Large intestine (tissue), 3 donors: ENCODE results near the gene ASAP3. TPM values are rescaled to one million over a fixed set of nuclear protein-coding genes. Genes with fewer than 3 reads are reported as not detected.

Experiments
- DNase-seq, 2 donors: peaks; one replicate each; pipeline versions ENCODE4 v3.0.0 to v3.0.0-alpha.2; 2013
- H3K27ac ChIP-seq: one replicate; pipeline ENCODE4 v1.5.1; 2013; ENCODE audit warnings: low read length
- H3K27me3 ChIP-seq: 2 replicates; pipeline ENCODE4 v1.6.1; 2013; ENCODE audit warnings: low read length; ENCODE audit not compliant: control insufficient read depth, insufficient read depth
- H3K36me3 ChIP-seq: 2 replicates; pipeline ENCODE4 v1.6.1; 2013; ENCODE audit warnings: low read length; ENCODE audit not compliant: control insufficient read depth, insufficient read depth
- H3K4me1 ChIP-seq: one replicate; pipeline ENCODE4 v1.6.1; 2013; ENCODE audit warnings: low read length; ENCODE audit not compliant: control insufficient read depth, insufficient read depth
- H3K4me3 ChIP-seq: one replicate; pipeline ENCODE4 v1.5.1; 2013; ENCODE audit warnings: low read length
- H3K9me3 ChIP-seq: one replicate; pipeline ENCODE4 v1.6.1; 2013; ENCODE audit warnings: mild to moderate bottlenecking, low read depth, low read length, moderate library complexity; ENCODE audit not compliant: control insufficient read depth
- WGBS: methylation state at CpG from one replicate; pipeline ENCODE4 v1.1.5; 2013; ENCODE audit warnings: low lambda C conversion rate; ENCODE audit not compliant: insufficient coverage; 5-methylcytosine and 5-hydroxymethylcytosine counted together
- polyA plus RNA-seq: library from polyadenylated mRNA; unstranded; fragments of 120-200 nt; gene quantifications from one replicate; pipeline ENCODE4 v1.2.1, GENCODE V29; 2013

ASAP3 gene
- polyA plus RNA-seq, 1 donor: 14.0 TPM

GRCh38 chr1:23396380-23396779 is 87.6 kb downstream of the ASAP3 start:
- Histone ChIP-seq H3K36me3 (peaks cover 9% of the 10 kb centered on the region), H3K9me3 (peaks cover 4% of the 10 kb centered on the region), H3K4me1 (peaks cover 2% of the 10 kb centered on the region), H3K27me3 (no peaks in the 10 kb centered on the region), H3K4me3 (no peak overlapping the region), H3K27ac (no peak overlapping the region)
- DNase-seq: no peak
- WGBS: no CpG with 5 or more reads among the region's 2 CpGs

GRCh38 chr1:23395849-23396248 is 88.1 kb downstream of the ASAP3 start:
- no CpG with 5 or more reads among the region's 4 CpGs for WGBS
- peaks cover 2% of the 10 kb centered on the region for H3K4me1 ChIP-seq
- DNase-seq: no peak
- H3K27me3 ChIP-seq: no peaks in the 10 kb centered on the region
- peaks cover 4% of the 10 kb centered on the region for H3K9me3 ChIP-seq
- H3K27ac ChIP-seq: no peak overlapping the region
- peaks cover 9% of the 10 kb centered on the region for H3K36me3 ChIP-seq
- H3K4me3 ChIP-seq: no peak overlapping the region

GRCh38 chr1:23395154-23395724 is 88.7 kb downstream of the ASAP3 start:
- peaks cover 9% of the 10 kb centered on the region for H3K36me3 ChIP-seq
- WGBS: no CpG with 5 or more reads among the region's 8 CpGs
- H3K4me1 ChIP-seq: peaks cover 2% of the 10 kb centered on the region
- no peaks in the 10 kb centered on the region for H3K27me3 ChIP-seq
- peaks cover 4% of the 10 kb centered on the region for H3K9me3 ChIP-seq
- peak overlapping the region; percentile 6 for H3K27ac ChIP-seq
- no peak overlapping the region for H3K4me3 ChIP-seq
- DNase-seq: no peak

GRCh38 chr1:23394684-23395083 is 89.3 kb downstream of the ASAP3 start:
- Histone ChIP-seq H3K36me3 (peaks cover 9% of the 10 kb centered on the region), H3K4me3 (no peak overlapping the region), H3K27ac (peak overlapping the region; percentile 6), H3K4me1 (peaks cover 2% of the 10 kb centered on the region), H3K27me3 (no peaks in the 10 kb centered on the region), H3K9me3 (peaks cover 4% of the 10 kb centered on the region)
- WGBS: 67% methylated on average over 1 of the region's 7 CpGs
- DNase-seq: peak; percentile 48 to 51

GRCh38 chr1:23394181-23394580 is 89.8 kb downstream of the ASAP3 start:
- Histone ChIP-seq H3K4me3 (no peak overlapping the region), H3K9me3 (peaks cover 4% of the 10 kb centered on the region), H3K4me1 (peaks cover 2% of the 10 kb centered on the region), H3K27me3 (no peaks in the 10 kb centered on the region), H3K27ac (peak overlapping the region; percentile 36), H3K36me3 (peaks cover 9% of the 10 kb centered on the region)
- WGBS: 100% methylated on average over 1 of the region's 4 CpGs
- DNase-seq: no peak

- H3K27me3 ChIP-seq: no peaks in the 10 kb centered on the region
- peaks cover 4% of the 10 kb centered on the region for H3K9me3 ChIP-seq
- peaks cover 2% of the 10 kb centered on the region for H3K4me1 ChIP-seq
- DNase-seq: no peak
- no CpG with 5 or more reads among the region's 15 CpGs for WGBS
- H3K4me3 ChIP-seq: no peak overlapping the region
- peak overlapping the region; percentile 36 for H3K27ac ChIP-seq
- peaks cover 9% of the 10 kb centered on the region for H3K36me3 ChIP-seq
These were observed 90.3 kb downstream of the ASAP3 start for GRCh38 chr1:23393706-23394105.

GRCh38 chr1:23392125-23392855 is 91.7 kb downstream of the ASAP3 start:
- no peak for DNase-seq
- peaks cover 6% of the 10 kb centered on the region for H3K36me3 ChIP-seq
- peaks cover 2% of the 10 kb centered on the region for H3K4me1 ChIP-seq
- H3K27me3 ChIP-seq: no peaks in the 10 kb centered on the region
- no peak overlapping the region for H3K4me3 ChIP-seq
- H3K27ac ChIP-seq: no peak overlapping the region
- peaks cover 4% of the 10 kb centered on the region for H3K9me3 ChIP-seq
- 67% methylated on average over 1 of the region's 2 CpGs for WGBS

GRCh38 chr1:23389837-23390321 is 94.1 kb downstream of the ASAP3 start:
- H3K9me3 ChIP-seq: peaks cover 4% of the 10 kb centered on the region
- no CpG with 5 or more reads among the region's 9 CpGs for WGBS

GRCh38 chr1:23387494-23387893 is 96.5 kb downstream of the ASAP3 start:
- Histone ChIP-seq H3K27me3 (no peaks in the 10 kb centered on the region), H3K36me3 (peaks cover 2% of the 10 kb centered on the region), H3K4me3 (no peak overlapping the region), H3K27ac (no peak overlapping the region), H3K9me3 (peaks cover 3% of the 10 kb centered on the region), H3K4me1 (no peaks in the 10 kb centered on the region)
- no peak for DNase-seq
- WGBS: no CpG with 5 or more reads among the region's 8 CpGs

More at GRCh38 chr1:23389837-23390321, 94.1 kb downstream of the ASAP3 start:
- Histone ChIP-seq H3K4me3 (no peak overlapping the region), H3K27ac (no peak overlapping the region), H3K27me3 (no peaks in the 10 kb centered on the region), H3K36me3 (no peaks in the 10 kb centered on the region), H3K4me1 (peaks cover 2% of the 10 kb centered on the region)
- no peak for DNase-seq

GRCh38 chr1:23385119-23385621 is 98.8 kb downstream of the ASAP3 start:
- no peak overlapping the region for H3K4me3 ChIP-seq
- no peak for DNase-seq
- H3K4me1 ChIP-seq: peaks cover 11% of the 10 kb centered on the region
- no CpG with 5 or more reads among the region's 14 CpGs for WGBS
- H3K36me3 ChIP-seq: peaks cover 3% of the 10 kb centered on the region
- no peaks in the 10 kb centered on the region for H3K27me3 ChIP-seq
- H3K27ac ChIP-seq: no peak overlapping the region
- no peaks in the 10 kb centered on the region for H3K9me3 ChIP-seq
